Measurements from ENCODE around the gene SMIM5.
"Not testable (repeated sequence)": the region's sequence is repeated elsewhere in the genome, so short reads cannot be mapped to it uniquely, and the experiment has no call there.

The SMIM5 gene

DNA sequence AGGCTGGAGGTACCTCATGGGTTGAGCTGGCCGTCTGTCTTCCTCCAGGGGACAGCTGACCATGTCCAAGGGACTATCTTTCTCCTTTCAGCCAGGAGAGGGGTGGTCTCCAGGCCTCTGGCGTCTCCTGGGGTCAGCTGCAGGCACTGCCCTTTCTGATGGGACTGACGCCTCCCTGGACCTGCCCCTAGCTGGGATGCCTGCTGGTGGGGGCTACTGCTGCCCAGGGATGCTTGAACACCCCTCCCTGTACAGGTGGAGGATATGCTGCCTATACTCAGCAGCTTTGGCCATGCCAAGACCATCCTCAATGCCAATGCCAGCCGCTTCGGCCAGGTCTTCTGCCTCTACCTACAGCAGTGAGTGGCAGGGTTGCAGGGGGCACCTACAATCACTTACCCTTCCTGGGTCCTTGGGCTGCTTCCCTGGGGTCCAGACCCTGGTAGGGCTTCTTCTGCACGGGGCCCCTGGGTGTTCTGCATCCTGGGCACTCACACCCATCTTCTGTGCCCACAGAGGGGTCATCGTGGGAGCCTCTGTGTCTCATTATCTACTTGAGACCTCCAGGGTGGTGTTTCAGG is 41.4 kb upstream of the SMIM5 start:
- Histone ChIP-seq H2AFZ (no peak overlapping the region), H3K27me3 (ENCODE audit: control insufficient read depth, insufficient read depth, low read length) (no peaks in the 10 kb centered on the region), H3K4me1 (no peaks in the 10 kb centered on the region), H3K9me3 (ENCODE audit: control insufficient read depth, low read length) (no peaks in the 10 kb centered on the region), H3K4me3 (ENCODE audit: low read depth, low read length) (no peak overlapping the region), H3K9ac (no peak overlapping the region), H3K36me3 (ENCODE audit: control insufficient read depth, insufficient read depth, low read length) (no peaks in the 10 kb centered on the region), H3K27ac (no peak overlapping the region), H3K79me2 (no peaks in the 10 kb centered on the region), H3K4me2 (ENCODE audit: low read length) (no peak overlapping the region)
- TF ChIP-seq, protein P1, sequence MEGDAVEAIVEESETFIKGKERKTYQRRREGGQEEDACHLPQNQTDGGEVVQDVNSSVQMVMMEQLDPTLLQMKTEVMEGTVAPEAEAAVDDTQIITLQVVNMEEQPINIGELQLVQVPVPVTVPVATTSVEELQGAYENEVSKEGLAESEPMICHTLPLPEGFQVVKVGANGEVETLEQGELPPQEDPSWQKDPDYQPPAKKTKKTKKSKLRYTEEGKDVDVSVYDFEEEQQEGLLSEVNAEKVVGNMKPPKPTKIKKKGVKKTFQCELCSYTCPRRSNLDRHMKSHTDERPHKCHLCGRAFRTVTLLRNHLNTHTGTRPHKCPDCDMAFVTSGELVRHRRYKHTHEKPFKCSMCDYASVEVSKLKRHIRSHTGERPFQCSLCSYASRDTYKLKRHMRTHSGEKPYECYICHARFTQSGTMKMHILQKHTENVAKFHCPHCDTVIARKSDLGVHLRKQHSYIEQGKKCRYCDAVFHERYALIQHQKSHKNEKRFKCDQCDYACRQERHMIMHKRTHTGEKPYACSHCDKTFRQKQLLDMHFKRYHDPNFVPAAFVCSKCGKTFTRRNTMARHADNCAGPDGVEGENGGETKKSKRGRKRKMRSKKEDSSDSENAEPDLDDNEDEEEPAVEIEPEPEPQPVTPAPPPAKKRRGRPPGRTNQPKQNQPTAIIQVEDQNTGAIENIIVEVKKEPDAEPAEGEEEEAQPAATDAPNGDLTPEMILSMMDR (IDR thresholded peaks at IDR 0.05): no peak

DNA sequence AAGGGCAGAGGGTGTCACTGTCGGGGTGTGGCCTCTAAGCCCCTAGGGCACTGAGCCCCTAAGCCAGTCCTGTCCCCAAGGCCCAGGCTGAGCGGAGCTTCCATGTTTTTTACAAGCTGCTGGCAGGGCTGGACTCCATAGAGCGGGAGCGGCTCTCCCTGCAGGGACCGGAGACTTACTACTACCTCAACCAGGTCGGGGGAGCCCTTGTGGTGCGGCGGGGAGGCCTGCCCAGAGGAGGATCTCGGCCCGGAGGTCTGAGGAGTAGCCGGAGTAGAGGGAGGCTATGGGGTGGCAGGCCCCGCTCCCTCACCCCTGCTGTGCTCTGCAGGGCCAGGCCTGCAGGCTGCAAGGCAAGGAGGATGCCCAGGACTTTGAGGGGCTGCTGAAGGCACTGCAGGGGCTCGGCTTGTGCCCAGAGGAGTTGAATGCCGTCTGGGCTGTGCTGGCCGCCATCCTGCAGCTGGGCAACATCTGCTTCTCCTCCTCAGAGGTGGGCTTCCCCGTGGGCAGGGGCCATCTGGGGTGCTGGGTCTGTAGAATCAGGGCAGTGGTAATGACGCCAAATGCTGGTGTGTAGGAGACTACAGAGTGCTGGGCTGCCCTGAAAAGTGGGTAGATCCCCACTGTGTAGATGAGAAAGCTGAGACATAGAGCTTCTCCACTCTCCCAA is 40.8 kb upstream of the SMIM5 start:
- Histone ChIP-seq H3K27me3 (ENCODE audit: control insufficient read depth, insufficient read depth, low read length) (no peaks in the 10 kb centered on the region), H3K4me2 (ENCODE audit: low read length) (no peak overlapping the region), H3K9ac (no peak overlapping the region), H3K27ac (no peak overlapping the region), H3K9me3 (ENCODE audit: control insufficient read depth, low read length) (no peaks in the 10 kb centered on the region), H3K79me2 (no peaks in the 10 kb centered on the region), H3K4me3 (ENCODE audit: low read depth, low read length) (no peak overlapping the region), H3K36me3 (ENCODE audit: control insufficient read depth, insufficient read depth, low read length) (no peaks in the 10 kb centered on the region), H2AFZ (no peak overlapping the region), H3K4me1 (no peaks in the 10 kb centered on the region)
- TF ChIP-seq, protein P1 (IDR thresholded peaks at IDR 0.05): no peak

DNA sequence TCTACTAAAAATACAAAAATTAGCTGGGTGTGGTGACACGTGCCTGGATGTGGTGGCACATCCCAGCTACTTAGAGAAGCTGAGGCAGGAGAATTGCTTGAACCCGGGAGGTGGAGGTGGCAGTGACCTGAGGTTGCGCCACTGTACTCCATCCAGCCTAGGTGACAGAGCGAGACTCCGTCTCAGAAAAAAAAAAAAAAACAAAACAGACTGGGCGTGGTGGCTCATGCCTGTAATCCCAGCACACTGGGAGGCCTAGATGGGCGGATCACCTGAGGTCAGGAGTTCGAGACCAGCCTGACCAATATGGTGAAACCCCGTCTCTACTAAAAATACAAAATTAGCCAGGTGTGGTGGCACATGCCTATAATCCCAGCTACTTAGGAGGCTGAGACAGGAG is 39.8 kb upstream of the SMIM5 start:
- H3K79me2 ChIP-seq; H3K36me3 ChIP-seq (ENCODE audit: control insufficient read depth, insufficient read depth, low read length); H2AFZ ChIP-seq; H3K4me3 ChIP-seq (ENCODE audit: low read depth, low read length); H3K27me3 ChIP-seq (ENCODE audit: control insufficient read depth, insufficient read depth, low read length); H3K4me2 ChIP-seq (ENCODE audit: low read length); H3K27ac ChIP-seq; H3K9me3 ChIP-seq (ENCODE audit: control insufficient read depth, low read length); H3K4me1 ChIP-seq; H3K9ac ChIP-seq: not testable (repeated sequence)

DNA sequence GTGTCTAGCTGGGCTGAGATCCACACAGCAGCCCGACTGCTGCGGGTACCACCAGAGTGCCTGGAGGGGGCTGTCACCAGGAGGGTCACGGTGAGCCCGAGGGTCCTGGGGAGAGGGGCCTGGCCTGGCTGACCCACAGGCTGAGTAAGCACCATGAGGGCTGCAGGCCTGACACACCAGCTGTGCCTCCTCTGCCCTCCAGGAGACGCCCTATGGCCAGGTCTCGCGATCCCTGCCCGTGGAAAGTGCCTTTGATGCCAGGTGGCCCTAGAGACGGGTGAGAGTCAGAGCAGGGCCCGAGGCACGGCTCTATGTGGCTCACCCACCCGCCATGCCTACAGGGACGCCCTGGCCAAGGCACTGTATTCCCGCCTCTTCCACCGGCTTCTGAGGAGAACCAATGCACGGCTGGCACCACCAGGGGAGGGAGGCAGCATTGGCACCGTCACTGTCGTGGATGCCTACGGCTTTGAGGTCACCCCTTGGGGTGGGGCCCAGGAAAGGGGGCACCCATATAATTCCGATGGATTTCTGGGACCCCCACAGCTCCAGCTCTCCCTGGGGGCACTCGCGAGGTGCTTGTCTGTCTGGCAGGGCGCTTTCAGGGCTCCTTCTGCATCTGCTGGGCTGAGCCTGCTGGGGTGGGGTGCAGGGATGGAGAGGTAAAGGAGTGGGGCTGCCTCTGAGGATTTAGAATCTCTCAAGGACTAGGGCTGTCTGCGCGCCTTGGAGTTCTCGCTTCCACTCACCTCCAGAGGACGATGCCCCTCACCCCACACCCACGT is 38.5 kb upstream of the SMIM5 start:
- H3K4me3 ChIP-seq (ENCODE audit: low read depth, low read length): no peak overlapping the region
- H3K79me2 ChIP-seq: no peaks in the 10 kb centered on the region
- no peak overlapping the region for H3K27ac ChIP-seq
- H3K36me3 ChIP-seq (ENCODE audit: control insufficient read depth, insufficient read depth, low read length): no peaks in the 10 kb centered on the region
- TF ChIP-seq, protein P1 (IDR thresholded peaks at IDR 0.05): no peak
- H3K4me1 ChIP-seq: no peaks in the 10 kb centered on the region
- no peak overlapping the region for H3K4me2 ChIP-seq (ENCODE audit: low read length)
- H3K27me3 ChIP-seq (ENCODE audit: control insufficient read depth, insufficient read depth, low read length): no peaks in the 10 kb centered on the region
- no peaks in the 10 kb centered on the region for H3K9me3 ChIP-seq (ENCODE audit: control insufficient read depth, low read length)
- no peak overlapping the region for H2AFZ ChIP-seq
- no peak overlapping the region for H3K9ac ChIP-seq

DNA sequence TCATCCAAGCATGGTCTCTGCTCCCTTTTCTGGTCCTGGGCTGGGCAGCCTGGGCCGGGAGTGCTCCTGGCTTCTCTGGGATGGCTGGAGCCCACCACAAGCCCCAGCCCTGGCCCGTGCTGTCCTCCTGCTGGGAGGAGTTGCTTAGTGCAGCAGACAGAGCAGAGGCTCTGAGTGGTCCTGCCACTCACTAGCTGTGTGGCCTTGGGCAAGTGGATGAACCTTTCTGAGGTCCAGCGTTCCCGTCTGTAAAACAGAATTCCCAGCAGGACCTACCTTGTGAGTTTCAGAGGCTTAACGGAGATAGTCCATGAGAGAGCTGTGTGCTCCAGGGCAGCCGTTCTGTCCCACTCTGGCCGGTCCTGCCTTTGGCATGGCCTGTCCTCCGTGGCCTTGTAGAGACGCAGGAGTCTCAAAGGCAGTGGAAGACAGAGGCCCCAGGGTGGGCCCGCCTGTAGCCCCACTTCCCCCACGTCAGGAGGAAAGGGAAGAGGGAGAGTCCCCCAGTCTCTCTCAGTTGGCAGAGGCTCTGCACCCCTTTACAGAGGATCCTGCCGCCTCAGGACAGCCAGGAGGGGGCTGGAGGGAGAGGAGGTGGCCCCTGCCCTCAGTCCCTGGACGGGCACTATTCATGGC is 37.8 kb upstream of the SMIM5 start:
- no peaks in the 10 kb centered on the region for H3K4me1 ChIP-seq
- TF ChIP-seq, protein P1 (IDR thresholded peaks at IDR 0.05): no peak
- no peak overlapping the region for H3K4me2 ChIP-seq (ENCODE audit: low read length)
- H3K27ac ChIP-seq: no peak overlapping the region
- no peaks in the 10 kb centered on the region for H3K79me2 ChIP-seq
- no peaks in the 10 kb centered on the region for H3K9me3 ChIP-seq (ENCODE audit: control insufficient read depth, low read length)
- H3K36me3 ChIP-seq (ENCODE audit: control insufficient read depth, insufficient read depth, low read length): no peaks in the 10 kb centered on the region
- no peak overlapping the region for H2AFZ ChIP-seq
- no peak overlapping the region for H3K4me3 ChIP-seq (ENCODE audit: low read depth, low read length)
- no peaks in the 10 kb centered on the region for H3K27me3 ChIP-seq (ENCODE audit: control insufficient read depth, insufficient read depth, low read length)
- no peak overlapping the region for H3K9ac ChIP-seq

All from parathyroid adenoma (tissue), 2 donors.